HCT116 (cell line): ENCODE results near the gene ASCL4. TPM values are rescaled to one million over a fixed set of nuclear protein-coding genes. Genes with fewer than 3 reads are reported as not detected.

Experiments used
- ATAC-seq: fragments of 200-7000 bp; cut with Tn5 transposase; 2 replicates; pipeline ENCODE4 v1.9.1; 2020; ENCODE audit warnings: mild to moderate bottlenecking, moderate library complexity
- BruUV-seq: library from RNA; stranded (reverse); fragments of 400-500 nt; replicated peaks from 2 replicates; lab custom pipeline; 2021; lab: Mats Ljungman, UMichigan
- CTCF ChIA-PET: fragments of 300-600 bp; sonication (Branson Sonifier 250); formaldehyde crosslinking; loops from one replicate; lab custom pipeline; 2021; ENCODE audit warnings: antibody characterized with exemption; lab: Charles Lee
- POLR2A ChIA-PET: fragments of 300-600, 350-600 bp; sonication (Branson Sonifier 250); formaldehyde crosslinking; loops from one replicate; lab custom pipeline; 2021; ENCODE audit warnings: antibody characterized with exemption; lab: Charles Lee
- RAD21 ChIA-PET, 2 experiments: fragments of 300-600 bp; sonication (Branson Sonifier 250); formaldehyde crosslinking; loops; one replicate each; lab custom pipeline; 2023; ENCODE audit warnings: low total read pairs in 2 of 2; ENCODE audit not compliant: uncharacterized antibody in 2 of 2, unreplicated experiment in 2 of 2, low non-redundant PET in 1 of 2; lab: Charles Lee
- DNase-seq: peaks from one replicate; pipeline ENCODE4 v3.0.0-alpha.2; 2010; ENCODE audit warnings: low read depth, low spot score
- H2AFZ ChIP-seq: fragments of 200-600 bp; shearing (Covaris generic), sonication (generic); 2 replicates; pipeline ENCODE4 v1.6.1; 2017; ENCODE audit warnings: low read depth, mixed run types, mixed read lengths, antibody characterized with exemption, low read length; ENCODE audit not compliant: poor library complexity, severe bottlenecking
- H3K27ac ChIP-seq: 2 replicates; pipeline ENCODE4 v1.5.1; 2012; ENCODE audit warnings: low read depth, low read length
- H3K27me3 ChIP-seq: fragments of 200-600 bp; sonication (generic); 2 replicates; pipeline ENCODE4 v1.6.1; 2016; ENCODE audit warnings: mixed run types, low read length, mixed read lengths; ENCODE audit not compliant: insufficient read depth
- H3K36me3 ChIP-seq, 2 experiments: fragments of 200-500 bp in 1 of 2; fragments of 200-600 bp in 1 of 2; sonication (Bioruptor generic) in 1 of 2; sonication (generic) in 1 of 2; 2 replicates each; pipeline versions ENCODE4 v1.5.1 to v1.6.1; 2014 to 2016; ENCODE audit warnings: low read length in 2 of 2, inconsistent platforms in 1 of 2, mixed read lengths in 1 of 2, mixed run types in 1 of 2; ENCODE audit not compliant: insufficient read depth in 2 of 2, control insufficient read depth in 1 of 2
- H3K4me1 ChIP-seq, 2 experiments: fragments of 200-600 bp in 1 of 2; sonication (generic) in 1 of 2; 2 replicates each; pipeline versions ENCODE4 v1.5.1 to v1.6.1; 2012 to 2017; ENCODE audit warnings: low read length in 2 of 2, inconsistent platforms in 1 of 2, mild to moderate bottlenecking in 1 of 2, mixed read lengths in 1 of 2, mixed run types in 1 of 2, moderate library complexity in 1 of 2; ENCODE audit not compliant: insufficient read depth in 2 of 2, control insufficient read depth in 1 of 2
- H3K4me2 ChIP-seq: fragments of 200-600 bp; sonication (generic); 2 replicates; pipeline ENCODE4 v1.6.1; 2017; ENCODE audit warnings: mixed run types, low read length, mixed read lengths
- H3K4me3 ChIP-seq, 2 experiments: fragments of 200-600 bp in 1 of 2; sonication (generic) in 1 of 2; replicated peaks in 1 of 2; 2 replicates each; pipeline ENCODE4 v1.5.1; 2011 to 2016; ENCODE audit warnings: low read length in 2 of 2, control low read depth in 1 of 2, low read depth in 1 of 2, mild to moderate bottlenecking in 1 of 2, mixed read lengths in 1 of 2, mixed run types in 1 of 2
- H3K79me2 ChIP-seq: fragments of 200-600 bp; sonication (generic); 2 replicates; pipeline ENCODE4 v1.6.1; 2017; ENCODE audit warnings: mild to moderate bottlenecking, mixed run types, low read length, moderate library complexity, mixed read lengths; ENCODE audit not compliant: insufficient read depth
- H3K9ac ChIP-seq: fragments of 200-600 bp; sonication (generic); 2 replicates; pipeline ENCODE4 v1.6.1; 2016; ENCODE audit warnings: low read length, mixed read lengths
- H3K9me2 ChIP-seq: fragments of 200-600 bp; sonication (generic), shearing (Covaris generic); 2 replicates; pipeline ENCODE4 v1.6.1; 2017; ENCODE audit warnings: mixed run types, mild to moderate bottlenecking, moderate library complexity; ENCODE audit not compliant: insufficient read depth
- H3K9me3 ChIP-seq, 2 experiments: fragments of 200-500 bp in 1 of 2; fragments of 200-600 bp in 1 of 2; sonication (Bioruptor generic) in 1 of 2; sonication (generic) in 1 of 2; 2 replicates each; pipeline ENCODE4 v1.6.1; 2014 to 2017; ENCODE audit warnings: low read length in 2 of 2, mixed read lengths in 2 of 2, inconsistent platforms in 1 of 2, low read depth in 1 of 2, mild to moderate bottlenecking in 1 of 2, mixed run types in 1 of 2, moderate library complexity in 1 of 2; ENCODE audit not compliant: control insufficient read depth in 1 of 2, insufficient read depth in 1 of 2
- H4K20me1 ChIP-seq: fragments of 200-600 bp; sonication (generic), shearing (Covaris generic); 2 replicates; pipeline ENCODE4 v1.6.1; 2017; ENCODE audit warnings: mixed run types, mild to moderate bottlenecking, moderate library complexity; ENCODE audit not compliant: insufficient read depth
- CBX3 ChIP-seq: IDR thresholded peaks from 2 replicates; pipeline ENCODE4 v1.6.1; 2012; ENCODE audit warnings: low read depth
- ELF1 ChIP-seq: IDR thresholded peaks from 2 replicates; pipeline ENCODE4 v1.6.1; 2012; ENCODE audit warnings: low read depth, borderline replicate concordance
- FOSL1 ChIP-seq: IDR thresholded peaks from 2 replicates; pipeline ENCODE4 v1.6.1; 2012; ENCODE audit warnings: low read depth
- POLR2A ChIP-seq: IDR thresholded peaks from 2 replicates; pipeline ENCODE4 v1.7.0; 2011; ENCODE audit warnings: borderline replicate concordance; ENCODE audit not compliant: insufficient read depth, insufficient read length; ENCODE audit errors: extremely low read depth
- REST ChIP-seq: IDR thresholded peaks from 2 replicates; pipeline ENCODE4 v1.6.1; 2012; ENCODE audit warnings: low read depth
- SIN3A ChIP-seq: IDR thresholded peaks from 2 replicates; pipeline ENCODE4 v1.6.1; 2012; ENCODE audit warnings: low read depth
- SRF ChIP-seq: IDR thresholded peaks from 2 replicates; pipeline ENCODE4 v1.6.1; 2012; ENCODE audit warnings: low read depth
- TCF7L2 ChIP-seq: IDR thresholded peaks from 2 replicates; pipeline ENCODE4 v1.7.0; 2011; ENCODE audit warnings: borderline replicate concordance, inconsistent platforms; ENCODE audit not compliant: insufficient read depth, insufficient read length; ENCODE audit errors: extremely low read depth
- intact Hi-C: fragments of 100-400 bp; cut with micrococcal nuclease; formaldehyde crosslinking; loops from 2 replicates; pipeline ENCODE4 v1.10.0; 2022
- total RNA-seq: library from RNA; stranded (reverse); gene quantifications from one replicate; pipeline ENCODE4 v1.2.1, GENCODE V29; 2021; ENCODE audit not compliant: unreplicated experiment
- TF ChIP-seq, protein P1 (sequence below): IDR thresholded peaks from 2 replicates; pipeline ENCODE4 v1.6.1; 2011; ENCODE audit warnings: mild to moderate bottlenecking, low read length, moderate library complexity; ENCODE audit not compliant: insufficient replicate concordance; ENCODE audit errors: extremely low read depth

The ASCL4 gene
- total RNA-seq, 1 experiment from 2014 or later = not detected

DNA sequence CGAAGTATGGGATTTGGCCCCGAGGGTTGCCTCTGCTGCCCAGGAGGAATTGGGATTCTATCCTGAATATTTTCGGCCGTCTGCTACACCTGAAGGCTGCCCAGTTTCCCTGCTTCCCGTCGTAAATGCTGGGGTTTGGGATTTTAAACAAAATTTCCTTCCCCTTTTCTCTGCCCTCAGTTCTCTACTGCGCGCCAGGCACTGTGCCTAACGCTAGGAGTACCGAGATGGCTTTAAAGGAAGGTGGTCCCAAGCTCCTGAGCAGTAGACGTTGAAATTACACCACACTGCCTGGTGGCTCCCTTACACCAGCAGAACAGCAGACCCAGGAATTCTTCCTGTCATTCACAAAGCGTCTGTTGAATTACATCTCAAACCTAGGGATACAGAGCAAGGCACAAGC lies 13.0 kb upstream of the ASCL4 start:
- POLR2A ChIA-PET = no interaction called here

GRCh38 chr12:107762874-107763273 lies 11.6 kb upstream of the ASCL4 start:
- H3K9ac ChIP-seq = no peak overlapping the region
- TF ChIP-seq REST = no peak
- TF ChIP-seq SRF = no peak
- TF ChIP-seq, protein P1, sequence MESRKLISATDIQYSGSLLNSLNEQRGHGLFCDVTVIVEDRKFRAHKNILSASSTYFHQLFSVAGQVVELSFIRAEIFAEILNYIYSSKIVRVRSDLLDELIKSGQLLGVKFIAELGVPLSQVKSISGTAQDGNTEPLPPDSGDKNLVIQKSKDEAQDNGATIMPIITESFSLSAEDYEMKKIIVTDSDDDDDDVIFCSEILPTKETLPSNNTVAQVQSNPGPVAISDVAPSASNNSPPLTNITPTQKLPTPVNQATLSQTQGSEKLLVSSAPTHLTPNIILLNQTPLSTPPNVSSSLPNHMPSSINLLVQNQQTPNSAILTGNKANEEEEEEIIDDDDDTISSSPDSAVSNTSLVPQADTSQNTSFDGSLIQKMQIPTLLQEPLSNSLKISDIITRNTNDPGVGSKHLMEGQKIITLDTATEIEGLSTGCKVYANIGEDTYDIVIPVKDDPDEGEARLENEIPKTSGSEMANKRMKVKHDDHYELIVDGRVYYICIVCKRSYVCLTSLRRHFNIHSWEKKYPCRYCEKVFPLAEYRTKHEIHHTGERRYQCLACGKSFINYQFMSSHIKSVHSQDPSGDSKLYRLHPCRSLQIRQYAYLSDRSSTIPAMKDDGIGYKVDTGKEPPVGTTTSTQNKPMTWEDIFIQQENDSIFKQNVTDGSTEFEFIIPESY = no peak
- TF ChIP-seq ELF1 = no peak
- TF ChIP-seq SIN3A = no peak
- no peak for TF ChIP-seq FOSL1
- TF ChIP-seq TCF7L2 = no peak
- no peak for TF ChIP-seq POLR2A
- H2AFZ ChIP-seq = no peak overlapping the region
- intact Hi-C loops = no loop called here
- ChIA-PET RAD21 (no interaction called here), POLR2A (no interaction called here), CTCF (no interaction called here)
- H3K9me2 ChIP-seq = no peaks in the 10 kb centered on the region
- H3K4me2 ChIP-seq = no peak overlapping the region
- no peak for ATAC-seq
- no peaks in the 10 kb centered on the region for H3K27me3 ChIP-seq
- no peaks in the 10 kb centered on the region for H4K20me1 ChIP-seq
- H3K79me2 ChIP-seq = peaks cover 27% of the 10 kb centered on the region
- H3K4me1 ChIP-seq = peaks cover 8 to 21% of the 10 kb centered on the region in 2 experiments
- DNase-seq = no peak
- H3K4me3 ChIP-seq = no peak overlapping the region
- H3K27ac ChIP-seq = no peak overlapping the region
- no peaks in the 10 kb centered on the region for H3K9me3 ChIP-seq
- no TSS peak for BruUV-seq
- H3K36me3 ChIP-seq = peaks cover 0 to 2% of the 10 kb centered on the region in 2 experiments; a peak in 1 of 4 replicates

More for the DNA sequence above, 13.0 kb upstream of the ASCL4 start:
- ChIA-PET RAD21 (no interaction called here), CTCF (no interaction called here)
- H3K4me2 ChIP-seq = peak overlapping the region; percentile 79
- BruUV-seq = no TSS peak
- H3K9me3 ChIP-seq = no peaks in the 10 kb centered on the region
- ATAC-seq (peak; percentile 1; the same call in 1 of the 2 replicates), DNase-seq (no peak)
- H3K79me2 ChIP-seq = peaks cover 41% of the 10 kb centered on the region
- H4K20me1 ChIP-seq = no peaks in the 10 kb centered on the region
- H3K4me1 ChIP-seq = peaks cover 8 to 21% of the 10 kb centered on the region in 2 experiments
- peak overlapping the region; percentile 77 for H3K9ac ChIP-seq
- no peaks in the 10 kb centered on the region for H3K9me2 ChIP-seq
- peaks cover 6 to 10% of the 10 kb centered on the region in 2 experiments; a peak in 3 of 4 replicates for H3K36me3 ChIP-seq
- peak overlapping the region; percentile 49 to 85 for H3K4me3 ChIP-seq
- H3K27ac ChIP-seq = no peak overlapping the region
- intact Hi-C loops = loop anchor here (2.0 kb wide), 1 partner anchor 77 kb away; the partner anchor contains the start of gene PWP1
- no peak for TF ChIP-seq CBX3
- peak overlapping the region; percentile 97 for H2AFZ ChIP-seq
- no peaks in the 10 kb centered on the region for H3K27me3 ChIP-seq
